GM12873 (cell line): Measurements from ENCODE around the gene NPFFR1.

ENCODE experiments used
- CTCF ChIP-seq: IDR thresholded peaks from 2 replicates; pipeline ENCODE4 v1.5.1; 2012; ENCODE audit warnings: low read depth, mild to moderate bottlenecking, moderate library complexity, low read length, control low read depth; ENCODE audit not compliant: insufficient read depth; ENCODE audit errors: missing control alignments

NPFFR1 gene

GRCh38 chr10:70328018-70328417 is 44.2 kb upstream of the NPFFR1 start:
- TF ChIP-seq CTCF, result no peak

- no peak for TF ChIP-seq CTCF
These were observed 41.4 kb upstream of the NPFFR1 start for GRCh38 chr10:70324951-70325781.

- TF ChIP-seq CTCF, result no peak
These were observed 40.6 kb upstream of the NPFFR1 start for GRCh38 chr10:70324339-70324861.

GRCh38 chr10:70323697-70324338 is 40.0 kb upstream of the NPFFR1 start:
- no peak for TF ChIP-seq CTCF

- no peak for TF ChIP-seq CTCF
These were observed 39.4 kb upstream of the NPFFR1 start for GRCh38 chr10:70323138-70323696.

GRCh38 chr10:70321897-70322890 is 38.4 kb upstream of the NPFFR1 start:
- no peak for TF ChIP-seq CTCF

GRCh38 chr10:70321233-70321632 is 37.4 kb upstream of the NPFFR1 start:
- TF ChIP-seq CTCF, result no peak
